Endodermal cell (in vitro differentiated cells): Measurements from ENCODE around the gene ARFGEF3. TPM values are rescaled to one million over a fixed set of nuclear protein-coding genes. Genes with fewer than 3 reads are reported as not detected.

Experiments used
- DNase-seq: peaks from one replicate; pipeline ENCODE4 v3.0.0-alpha.2; 2017
- H3K27ac ChIP-seq: 2 replicates; pipeline ENCODE4 v1.5.1; 2013; ENCODE audit warnings: mild to moderate bottlenecking, low read depth, low read length, moderate library complexity
- H3K27me3 ChIP-seq: 2 replicates; pipeline ENCODE4 v1.6.1; 2013; ENCODE audit warnings: mild to moderate bottlenecking, low read length, moderate library complexity; ENCODE audit not compliant: insufficient read depth, control insufficient read depth, poor library complexity, severe bottlenecking
- H3K36me3 ChIP-seq: 2 replicates; pipeline ENCODE4 v1.7.0; 2013; ENCODE audit warnings: mild to moderate bottlenecking, low read length, moderate library complexity; ENCODE audit not compliant: control insufficient read depth, insufficient read depth
- H3K4me1 ChIP-seq: one replicate; pipeline ENCODE4 v1.7.0; 2013; ENCODE audit warnings: low read length; ENCODE audit not compliant: control insufficient read depth, insufficient read depth
- H3K4me3 ChIP-seq: 2 replicates; pipeline ENCODE4 v1.5.1; 2013; ENCODE audit warnings: mild to moderate bottlenecking, low read length, moderate library complexity
- H3K9ac ChIP-seq: 2 replicates; pipeline ENCODE4 v1.6.1; 2013; ENCODE audit warnings: mild to moderate bottlenecking, low read length, moderate library complexity; ENCODE audit not compliant: poor library complexity, severe bottlenecking; ENCODE audit errors: extremely low read depth
- H3K9me3 ChIP-seq: 2 replicates; pipeline ENCODE4 v1.6.1; 2013; ENCODE audit warnings: mild to moderate bottlenecking, low read length, moderate library complexity; ENCODE audit not compliant: control insufficient read depth
- H3K27ac Mint-ChIP-seq: 2 replicates; pipeline ENCODE4 v1.8.0; 2020; ENCODE audit warnings: mixed read lengths
- H3K27me3 Mint-ChIP-seq: 2 replicates; pipeline ENCODE4 v1.8.0; 2021; ENCODE audit warnings: mild to moderate bottlenecking, mixed read lengths; ENCODE audit not compliant: insufficient read depth
- H3K36me3 Mint-ChIP-seq: 2 replicates; pipeline ENCODE4 v1.8.0; 2020; ENCODE audit warnings: low read depth, mixed read lengths
- H3K4me1 Mint-ChIP-seq: 2 replicates; pipeline ENCODE4 v1.8.0; 2020; ENCODE audit warnings: mixed read lengths
- H3K4me3 Mint-ChIP-seq: 2 replicates; pipeline ENCODE4 v1.8.0; 2020; ENCODE audit warnings: mild to moderate bottlenecking, moderate library complexity, mixed read lengths
- H3K9me3 Mint-ChIP-seq: 2 replicates; pipeline ENCODE4 v1.8.0; 2020; ENCODE audit warnings: mild to moderate bottlenecking, mixed read lengths
- WGBS, 2 experiments: methylation state at CpG; one replicate each; pipeline versions ENCODE4 v1.1.5 to v1.1.7; 2013; ENCODE audit warnings: missing lambda C conversion rate in 2 of 2, mixed read lengths in 1 of 2; ENCODE audit not compliant: insufficient coverage in 1 of 2, insufficient read length in 1 of 2; 5-methylcytosine and 5-hydroxymethylcytosine counted together
- total RNA-seq, 2 donors: library from RNA; stranded (reverse); fragmentation: NEBNext Ultra II Directional in 1 of 2; extraction: Animal tissue kit (Norgen Biotek cat#: 25700) in 1 of 2; gene quantifications; 2 replicates in 1 of 2; 3 replicates in 1 of 2; pipeline ENCODE4 v1.2.1, GENCODE V29; 2021
- TF ChIP-seq, protein P1 (sequence below): fragments of 200-600 bp; sonication (generic); conservative IDR thresholded peaks from 2 replicates; pipeline ENCODE4 v1.5.0; 2021; ENCODE audit warnings: antibody characterized with exemption, mild to moderate bottlenecking

ARFGEF3 gene
- total RNA-seq, 2 donors from 2014 or later: 10.9 to 14.3 TPM

DNA sequence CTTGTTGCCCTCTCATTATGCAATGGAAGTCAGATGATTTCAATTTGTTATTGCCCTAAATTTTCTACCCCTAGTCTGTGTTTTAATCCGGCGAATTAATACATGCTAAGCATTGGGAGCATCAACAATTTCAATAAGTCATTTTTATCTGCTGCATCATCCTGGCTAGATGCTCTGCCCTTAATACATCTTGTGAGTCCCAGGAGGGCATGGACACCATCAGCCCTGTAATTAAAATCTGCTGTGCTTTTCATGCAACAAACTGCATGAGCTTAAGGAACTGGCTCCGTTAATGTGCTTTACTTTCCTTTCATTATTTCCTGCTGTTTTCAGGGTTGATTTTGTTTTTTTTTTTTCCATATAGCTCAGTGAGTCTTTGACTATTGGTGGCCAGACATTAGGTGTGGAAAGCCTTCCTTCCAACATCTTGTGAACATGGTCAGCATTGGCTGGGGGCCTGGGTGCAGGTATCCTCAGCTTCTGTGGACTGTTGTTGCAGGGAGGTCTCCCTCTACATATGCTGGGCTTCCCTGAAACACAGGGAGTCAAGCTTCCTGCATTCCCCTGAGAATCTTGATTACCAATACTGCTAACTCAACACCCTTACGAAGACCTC, 65.1 kb downstream of the ARFGEF3 start:
- Mint-ChIP-seq H3K27me3 (no peaks in the 10 kb centered on the region), H3K4me1 (peaks cover 36% of the 10 kb centered on the region), H3K36me3 (no peaks in the 10 kb centered on the region), H3K9me3 (no peaks in the 10 kb centered on the region), H3K27ac (no peak overlapping the region), H3K4me3 (no peak overlapping the region)
- Histone ChIP-seq H3K4me1 (peaks cover 17% of the 10 kb centered on the region), H3K9me3 (no peaks in the 10 kb centered on the region), H3K27ac (no peak overlapping the region), H3K9ac (no peak overlapping the region), H3K4me3 (no peak overlapping the region), H3K27me3 (no peaks in the 10 kb centered on the region), H3K36me3 (peaks cover 7% of the 10 kb centered on the region)
- no peak for DNase-seq
- WGBS, 2 experiments: 92 to 93% methylated on average over 3 to 4 of the region's 4 CpGs
- TF ChIP-seq, protein P1, sequence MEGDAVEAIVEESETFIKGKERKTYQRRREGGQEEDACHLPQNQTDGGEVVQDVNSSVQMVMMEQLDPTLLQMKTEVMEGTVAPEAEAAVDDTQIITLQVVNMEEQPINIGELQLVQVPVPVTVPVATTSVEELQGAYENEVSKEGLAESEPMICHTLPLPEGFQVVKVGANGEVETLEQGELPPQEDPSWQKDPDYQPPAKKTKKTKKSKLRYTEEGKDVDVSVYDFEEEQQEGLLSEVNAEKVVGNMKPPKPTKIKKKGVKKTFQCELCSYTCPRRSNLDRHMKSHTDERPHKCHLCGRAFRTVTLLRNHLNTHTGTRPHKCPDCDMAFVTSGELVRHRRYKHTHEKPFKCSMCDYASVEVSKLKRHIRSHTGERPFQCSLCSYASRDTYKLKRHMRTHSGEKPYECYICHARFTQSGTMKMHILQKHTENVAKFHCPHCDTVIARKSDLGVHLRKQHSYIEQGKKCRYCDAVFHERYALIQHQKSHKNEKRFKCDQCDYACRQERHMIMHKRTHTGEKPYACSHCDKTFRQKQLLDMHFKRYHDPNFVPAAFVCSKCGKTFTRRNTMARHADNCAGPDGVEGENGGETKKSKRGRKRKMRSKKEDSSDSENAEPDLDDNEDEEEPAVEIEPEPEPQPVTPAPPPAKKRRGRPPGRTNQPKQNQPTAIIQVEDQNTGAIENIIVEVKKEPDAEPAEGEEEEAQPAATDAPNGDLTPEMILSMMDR: no peak

DNA sequence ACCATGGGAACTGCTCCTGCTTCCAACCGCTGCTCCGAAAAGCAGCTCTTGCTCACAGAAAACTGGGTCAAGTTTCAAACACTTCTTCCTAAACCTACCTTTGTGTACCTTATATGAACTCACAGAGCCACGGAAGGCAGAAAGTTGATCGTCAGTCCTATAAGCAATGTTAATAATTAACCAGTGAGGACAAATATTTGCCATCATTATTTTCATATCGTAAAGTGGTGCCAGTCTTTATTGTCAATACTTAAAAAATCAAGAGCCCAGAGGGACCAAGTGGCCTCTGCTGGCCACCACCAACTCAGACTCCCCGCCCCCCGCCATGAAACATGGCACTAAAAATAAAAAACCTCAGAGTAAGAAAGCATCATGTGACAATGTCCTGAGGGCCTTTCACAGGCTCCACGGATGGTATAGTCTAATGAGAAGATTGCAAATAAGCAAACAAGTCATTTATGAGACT, 65.6 kb downstream of the ARFGEF3 start:
- 95 to 96% methylated on average over 4 to 8 of the region's 8 CpGs for WGBS, 2 experiments
- Mint-ChIP-seq H3K27ac (no peak overlapping the region), H3K9me3 (no peaks in the 10 kb centered on the region), H3K4me1 (peaks cover 36% of the 10 kb centered on the region), H3K27me3 (no peaks in the 10 kb centered on the region), H3K36me3 (no peaks in the 10 kb centered on the region), H3K4me3 (no peak overlapping the region)
- TF ChIP-seq, protein P1: no peak
- Histone ChIP-seq H3K27me3 (no peaks in the 10 kb centered on the region), H3K9me3 (no peaks in the 10 kb centered on the region), H3K36me3 (peaks cover 7% of the 10 kb centered on the region), H3K27ac (no peak overlapping the region), H3K4me3 (no peak overlapping the region), H3K9ac (no peak overlapping the region), H3K4me1 (peaks cover 17% of the 10 kb centered on the region)
- no peak for DNase-seq

DNA sequence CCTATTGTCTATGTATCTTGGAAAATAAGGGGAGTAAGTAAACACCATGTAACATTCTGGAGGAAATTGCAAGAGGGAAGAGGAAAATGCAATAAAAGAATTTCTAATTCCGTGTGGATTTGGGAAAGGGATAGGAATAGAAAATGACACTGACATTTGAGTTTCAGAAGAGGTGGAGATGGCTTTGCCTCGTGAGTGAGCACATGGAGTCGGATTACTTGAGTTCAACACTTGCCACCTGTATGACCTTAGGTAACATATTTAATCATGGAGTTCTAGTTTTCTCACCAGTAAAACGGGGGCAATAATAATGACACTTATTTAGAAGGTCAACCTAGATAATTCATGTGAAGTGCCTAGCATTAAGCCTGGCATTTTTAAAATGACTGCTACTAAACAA, 67.3 kb downstream of the ARFGEF3 start:
- peaks cover 17% of the 10 kb centered on the region for H3K4me1 ChIP-seq

More for the DNA sequence above, 67.3 kb downstream of the ARFGEF3 start:
- TF ChIP-seq, protein P1: no peak
- no peak for DNase-seq
- H3K36me3 ChIP-seq: peaks cover 7% of the 10 kb centered on the region
- Mint-ChIP-seq H3K4me3 (no peak overlapping the region), H3K9me3 (no peaks in the 10 kb centered on the region), H3K36me3 (no peaks in the 10 kb centered on the region), H3K4me1 (peaks cover 33% of the 10 kb centered on the region), H3K27me3 (no peaks in the 10 kb centered on the region), H3K27ac (no peak overlapping the region)
- H3K27ac ChIP-seq: no peak overlapping the region
- 81 to 92% methylated on average over 4 of the region's 4 CpGs for WGBS, 2 experiments
- H3K4me3 ChIP-seq: no peak overlapping the region
- no peaks in the 10 kb centered on the region for H3K9me3 ChIP-seq
- H3K9ac ChIP-seq: no peak overlapping the region
- no peaks in the 10 kb centered on the region for H3K27me3 ChIP-seq
